ENCODE data around the gene CDIP1.

Gene CDIP1

GRCh38 chr16:4529085-4530060 is 9.2 kb downstream of the CDIP1 start:
- TF ChIP-seq GATA2 (IDR thresholded peaks at IDR 0.05; ENCODE audit: low read depth, low read length) (no peak), GATA3 (IDR thresholded peaks at IDR 0.05; ENCODE audit: low read depth, low read length) (no peak)

GRCh38 chr16:4525634-4526277 is 12.8 kb downstream of the CDIP1 start:
- no peak for TF ChIP-seq GATA3 (IDR thresholded peaks at IDR 0.05; ENCODE audit: low read depth, low read length)
- TF ChIP-seq GATA2 (IDR thresholded peaks at IDR 0.05; ENCODE audit: low read depth, low read length) = no peak

GRCh38 chr16:4525069-4525468 is 13.5 kb downstream of the CDIP1 start:
- TF ChIP-seq GATA2 (IDR thresholded peaks at IDR 0.05; ENCODE audit: low read depth, low read length) = no peak
- no peak for TF ChIP-seq GATA3 (IDR thresholded peaks at IDR 0.05; ENCODE audit: low read depth, low read length)

- TF ChIP-seq GATA2 (IDR thresholded peaks at IDR 0.05; ENCODE audit: low read depth, low read length) = no peak
Measured at GRCh38 chr16:4524571-4524970, 14.0 kb downstream of the CDIP1 start.

GRCh38 chr16:4523686-4524085 is 14.9 kb downstream of the CDIP1 start:
- TF ChIP-seq GATA3 (IDR thresholded peaks at IDR 0.05; ENCODE audit: low read depth, low read length) (no peak), GATA2 (IDR thresholded peaks at IDR 0.05; ENCODE audit: low read depth, low read length) (no peak)

- no peak for TF ChIP-seq GATA3 (IDR thresholded peaks at IDR 0.05; ENCODE audit: low read depth, low read length)
- no peak for TF ChIP-seq GATA2 (IDR thresholded peaks at IDR 0.05; ENCODE audit: low read depth, low read length)
Measured at GRCh38 chr16:4522051-4522581, 16.5 kb downstream of the CDIP1 start.

- TF ChIP-seq GATA2 (IDR thresholded peaks at IDR 0.05; ENCODE audit: low read depth, low read length) = no peak
- no peak for TF ChIP-seq GATA3 (IDR thresholded peaks at IDR 0.05; ENCODE audit: low read depth, low read length)
Measured at GRCh38 chr16:4520913-4521312, 17.7 kb downstream of the CDIP1 start.

GRCh38 chr16:4519274-4520058 is 19.1 kb downstream of the CDIP1 start:
- TF ChIP-seq GATA2 (IDR thresholded peaks at IDR 0.05; ENCODE audit: low read depth, low read length) (no peak), GATA3 (IDR thresholded peaks at IDR 0.05; ENCODE audit: low read depth, low read length) (no peak)

GRCh38 chr16:4517812-4518680 is 20.5 kb downstream of the CDIP1 start:
- TF ChIP-seq GATA3 (IDR thresholded peaks at IDR 0.05; ENCODE audit: low read depth, low read length) = no peak
- TF ChIP-seq GATA2 (IDR thresholded peaks at IDR 0.05; ENCODE audit: low read depth, low read length) = no peak

GRCh38 chr16:4515611-4516233 is 22.9 kb downstream of the CDIP1 start:
- TF ChIP-seq GATA2 (IDR thresholded peaks at IDR 0.05; ENCODE audit: low read depth, low read length) (no peak), GATA3 (IDR thresholded peaks at IDR 0.05; ENCODE audit: low read depth, low read length) (no peak)

GRCh38 chr16:4514606-4515005 is 24.0 kb downstream of the CDIP1 start:
- no peak for TF ChIP-seq GATA3 (IDR thresholded peaks at IDR 0.05; ENCODE audit: low read depth, low read length)
- TF ChIP-seq GATA2 (IDR thresholded peaks at IDR 0.05; ENCODE audit: low read depth, low read length) = no peak

- TF ChIP-seq GATA2 (IDR thresholded peaks at IDR 0.05; ENCODE audit: low read depth, low read length) (no peak), GATA3 (IDR thresholded peaks at IDR 0.05; ENCODE audit: low read depth, low read length) (no peak)
Measured at GRCh38 chr16:4513881-4514280, 24.7 kb downstream of the CDIP1 start.

Data from SH-SY5Y (cell line).